Measurements from ENCODE around the gene MYCN.
A peak's percentile ranks its signal among the peaks of the same experiment; 100 is the strongest.
"Not testable (repeated sequence)": the region's sequence is repeated elsewhere in the genome, so short reads cannot be mapped to it uniquely, and the experiment has no call there.

The MYCN gene

DNA sequence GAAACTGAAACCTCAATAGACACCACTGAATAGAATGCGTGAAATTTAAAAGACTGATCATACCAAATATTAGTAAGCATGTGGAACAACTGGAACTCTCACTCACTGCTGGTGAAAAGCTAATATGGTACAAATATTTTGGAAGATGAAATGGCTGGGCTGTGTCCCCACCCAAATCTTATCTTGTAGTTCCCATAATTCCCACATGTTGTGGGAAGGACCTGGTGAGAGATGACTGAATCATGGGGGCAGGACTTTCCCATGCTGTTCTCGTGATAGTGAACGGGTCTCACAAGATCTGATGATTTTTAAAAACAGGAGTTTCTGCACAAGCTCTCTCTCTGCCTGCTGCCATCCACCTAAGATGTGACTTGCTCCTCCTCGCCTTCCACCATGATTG is 32.0 kb upstream of the MYCN start:
- DNase-seq = no peak

DNA sequence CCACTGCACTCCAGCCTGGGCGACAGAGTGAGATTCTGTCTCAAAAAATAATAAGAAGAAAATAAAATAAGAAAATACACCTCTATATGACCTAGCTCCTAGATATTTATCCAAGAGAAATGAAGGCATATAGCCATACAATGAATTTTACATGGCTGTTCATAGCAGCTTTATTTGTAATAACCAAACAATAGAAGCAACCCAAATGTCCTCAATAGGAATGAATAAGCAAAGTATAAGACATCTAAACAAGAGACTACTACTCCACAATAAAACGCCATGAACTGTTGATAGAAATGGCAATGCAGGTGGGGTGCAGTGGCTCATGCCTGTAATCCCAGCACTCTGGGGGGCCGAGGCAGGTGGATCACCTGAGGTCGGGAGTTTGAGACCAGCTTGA is 31.2 kb upstream of the MYCN start:
- no peak for DNase-seq

DNA sequence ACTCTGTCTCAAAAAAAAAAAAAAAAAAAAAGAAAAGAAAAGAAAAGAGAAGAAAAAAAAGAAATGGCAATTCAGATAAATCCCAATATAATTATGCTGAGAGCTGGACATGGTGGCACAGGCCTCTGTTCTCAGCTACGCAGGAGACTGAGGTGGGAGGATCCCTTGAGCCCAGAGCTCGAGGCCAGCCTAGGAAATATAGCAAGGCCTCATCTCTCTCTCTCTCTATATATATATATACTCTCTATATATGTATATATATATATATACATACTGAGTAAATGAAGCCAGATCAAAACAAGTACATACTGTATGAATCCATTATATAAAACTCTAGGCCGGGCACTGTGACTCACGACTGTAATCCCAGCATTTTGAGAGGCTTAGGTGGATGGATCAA is 30.6 kb upstream of the MYCN start:
- no peak for DNase-seq

DNA sequence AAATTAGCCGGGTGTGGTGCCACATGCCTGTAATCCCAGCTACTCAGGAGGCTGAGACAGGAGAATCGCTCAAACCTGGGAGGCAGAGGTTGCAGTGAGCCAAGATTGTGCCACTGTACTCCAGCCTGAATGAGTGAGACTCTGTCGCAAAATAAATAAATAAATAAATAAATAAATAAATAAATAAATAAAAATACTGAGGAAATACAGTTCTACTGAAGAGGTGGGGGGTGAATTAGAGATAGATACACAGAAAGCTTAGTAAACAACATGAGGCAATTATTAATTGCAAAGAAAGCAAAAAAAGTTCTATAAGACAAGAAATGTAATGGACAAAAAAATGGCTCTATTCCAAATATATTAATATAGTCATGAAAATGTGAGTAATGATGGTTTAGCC is 29.1 kb upstream of the MYCN start:
- DNase-seq = not testable (repeated sequence)

DNA sequence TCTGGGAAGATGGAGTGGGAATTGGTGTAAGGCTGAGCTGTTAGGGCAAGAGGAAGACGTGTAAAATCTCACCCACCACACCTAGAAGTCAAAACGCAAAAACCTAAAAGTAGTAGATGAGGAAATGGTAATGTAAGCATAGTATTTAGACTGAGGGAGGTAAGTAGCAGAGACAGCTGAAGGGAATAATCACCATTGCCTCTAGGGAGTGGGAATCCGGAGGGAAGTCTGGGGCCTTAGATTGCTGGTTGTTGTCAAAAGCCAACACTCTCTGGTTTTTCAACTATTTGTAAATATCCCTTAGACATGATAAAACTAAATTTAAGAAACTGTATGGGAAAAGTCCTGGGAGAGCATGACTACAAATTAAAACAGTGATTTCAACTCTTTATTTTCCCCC is 28.7 kb upstream of the MYCN start:
- no peak for DNase-seq

DNA sequence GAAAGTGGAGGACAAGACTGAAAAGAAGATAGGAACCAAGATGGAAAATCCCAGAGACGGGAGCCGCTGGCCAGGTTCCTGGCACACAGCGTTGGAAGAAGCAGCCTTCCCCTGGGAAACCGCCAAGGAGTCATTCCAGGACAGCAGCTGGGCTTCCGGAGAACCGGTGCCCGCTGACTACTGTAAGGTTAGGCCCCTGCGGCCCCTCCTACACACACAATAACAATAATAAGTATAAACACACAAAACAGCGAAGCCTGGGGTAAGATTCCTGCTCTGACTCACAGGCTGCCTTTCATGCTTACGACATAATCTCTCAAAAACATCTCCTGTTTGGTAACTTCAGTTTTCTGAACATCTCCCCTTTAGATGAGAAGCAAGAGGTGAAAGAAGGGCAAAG is 28.1 kb upstream of the MYCN start:
- DNase-seq = no peak

DNA sequence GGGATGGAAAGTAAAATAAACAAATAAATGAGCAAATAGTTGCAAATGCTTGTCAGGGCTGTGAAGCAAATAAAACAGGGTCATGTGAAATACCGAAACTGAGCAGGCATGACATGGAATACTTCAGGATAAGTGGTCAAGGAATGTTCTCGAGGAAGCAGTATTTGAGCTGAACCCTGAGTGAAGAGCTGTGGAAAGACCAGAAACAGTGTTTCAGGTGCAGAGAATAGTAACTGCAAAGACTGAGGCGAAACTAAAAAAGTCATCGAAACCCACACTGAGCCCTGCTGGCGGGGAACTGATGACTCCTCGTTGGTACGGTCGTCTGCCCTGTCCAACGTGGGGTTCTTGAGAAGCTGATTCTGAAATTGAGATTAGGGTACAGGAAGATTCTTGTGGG is 27.2 kb upstream of the MYCN start:
- DNase-seq = no peak

DNA sequence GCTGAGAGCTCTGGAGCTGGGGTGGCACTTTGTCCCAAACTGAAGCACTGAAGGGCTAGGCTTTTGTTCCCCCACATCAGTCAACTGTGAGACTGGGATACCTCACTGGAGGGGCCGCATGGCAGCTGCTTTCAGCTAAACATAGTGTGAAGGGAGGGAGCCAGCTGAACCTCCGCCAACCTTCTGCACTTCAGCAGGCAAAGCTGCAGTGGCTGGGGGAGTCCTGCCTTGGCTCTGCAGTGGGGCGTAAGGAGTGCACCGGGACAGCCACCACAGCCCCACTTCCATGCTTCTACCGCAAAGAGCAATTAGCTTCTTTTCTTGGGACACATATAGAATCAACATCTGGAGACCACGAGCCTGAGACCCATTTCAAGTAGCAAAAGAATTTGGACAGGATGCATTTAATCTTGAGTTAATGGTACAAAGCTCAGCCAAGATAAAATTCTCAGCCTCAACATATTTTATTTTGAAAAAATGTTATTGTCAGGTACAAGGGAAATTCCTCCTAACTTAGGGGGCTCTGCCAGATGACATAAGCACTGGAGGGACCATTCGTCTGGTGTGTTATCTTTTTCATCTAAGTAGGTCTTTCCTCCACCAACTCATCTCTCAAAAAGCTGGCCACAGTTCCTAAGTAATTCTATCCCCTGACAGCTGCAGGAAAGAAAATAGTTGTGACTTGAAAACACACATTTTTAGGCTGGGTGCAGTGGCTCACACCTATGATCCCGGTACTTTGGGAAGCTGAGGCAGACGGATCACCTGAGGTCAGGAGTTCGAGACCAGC is 25.6 kb upstream of the MYCN start:
- DNase-seq = peak; percentile 72

DNA sequence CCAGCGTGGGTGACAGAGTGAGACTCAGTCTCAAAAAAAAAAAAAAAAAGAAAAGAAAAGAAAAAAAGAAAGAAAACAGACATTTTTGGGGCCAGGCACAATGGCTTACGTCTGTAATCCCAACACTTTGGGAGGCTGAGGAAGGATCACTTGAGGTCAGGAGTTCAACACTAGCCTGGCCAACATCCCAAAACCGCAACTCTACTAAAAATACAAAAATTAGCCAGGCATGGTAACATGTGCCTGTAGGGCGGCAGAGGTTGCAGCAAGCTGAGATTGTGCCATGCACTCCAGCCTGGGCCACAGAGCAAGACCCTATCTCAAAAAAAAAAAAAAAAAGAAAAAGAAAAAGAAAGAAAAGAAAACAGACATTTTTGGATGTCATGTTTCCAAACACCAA is 24.8 kb upstream of the MYCN start:
- DNase-seq = not testable (repeated sequence)

DNA sequence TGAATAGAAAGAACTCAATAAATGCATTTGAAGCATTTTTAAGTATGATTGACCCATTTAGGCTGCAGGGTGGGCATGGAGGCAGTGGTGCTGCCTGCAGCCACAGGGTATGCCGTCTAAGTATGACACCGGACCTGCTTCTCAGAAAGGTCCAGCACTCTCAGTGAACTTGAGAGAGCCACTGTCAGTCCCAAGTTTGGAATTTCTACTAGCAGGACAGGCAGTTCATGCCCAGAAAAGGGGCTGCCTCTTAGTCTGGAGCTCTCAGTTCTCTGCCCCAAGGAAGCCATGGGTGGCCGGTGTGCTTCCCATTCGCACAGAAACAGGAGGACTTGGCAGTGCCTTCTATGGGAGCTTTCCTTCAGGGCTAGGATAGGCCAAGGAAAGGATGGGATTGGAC is 24.0 kb upstream of the MYCN start:
- DNase-seq = no peak

DNA sequence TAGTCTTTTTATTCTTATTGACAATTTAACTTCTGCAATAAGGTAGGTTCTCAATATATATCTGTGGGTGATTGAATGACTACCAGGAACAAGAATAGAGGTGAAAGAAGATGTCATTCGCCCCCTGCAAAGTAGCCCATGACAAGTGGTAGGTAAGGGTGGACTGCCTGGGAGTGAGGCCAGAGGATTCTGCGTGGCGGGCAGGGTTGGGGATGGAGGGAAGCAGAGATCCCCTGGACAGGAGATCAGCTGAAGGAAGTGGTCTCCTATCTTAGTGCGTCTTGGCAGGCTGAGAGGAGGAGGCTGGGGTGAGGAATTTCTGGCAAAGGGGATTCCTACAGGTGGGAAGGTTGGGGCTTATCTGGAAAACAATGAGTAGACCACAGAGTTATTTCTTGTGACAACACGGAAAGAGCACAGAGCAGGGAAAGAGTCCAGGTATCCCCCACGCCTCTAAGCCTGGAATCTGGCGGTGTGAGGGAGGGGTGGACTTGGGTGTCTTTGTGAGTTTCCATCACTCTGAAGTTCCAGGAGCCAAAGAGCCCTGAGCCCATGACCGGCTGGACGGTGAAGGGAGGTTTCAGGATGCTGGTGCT is 21.5 kb upstream of the MYCN start:
- no peak for DNase-seq

DNA sequence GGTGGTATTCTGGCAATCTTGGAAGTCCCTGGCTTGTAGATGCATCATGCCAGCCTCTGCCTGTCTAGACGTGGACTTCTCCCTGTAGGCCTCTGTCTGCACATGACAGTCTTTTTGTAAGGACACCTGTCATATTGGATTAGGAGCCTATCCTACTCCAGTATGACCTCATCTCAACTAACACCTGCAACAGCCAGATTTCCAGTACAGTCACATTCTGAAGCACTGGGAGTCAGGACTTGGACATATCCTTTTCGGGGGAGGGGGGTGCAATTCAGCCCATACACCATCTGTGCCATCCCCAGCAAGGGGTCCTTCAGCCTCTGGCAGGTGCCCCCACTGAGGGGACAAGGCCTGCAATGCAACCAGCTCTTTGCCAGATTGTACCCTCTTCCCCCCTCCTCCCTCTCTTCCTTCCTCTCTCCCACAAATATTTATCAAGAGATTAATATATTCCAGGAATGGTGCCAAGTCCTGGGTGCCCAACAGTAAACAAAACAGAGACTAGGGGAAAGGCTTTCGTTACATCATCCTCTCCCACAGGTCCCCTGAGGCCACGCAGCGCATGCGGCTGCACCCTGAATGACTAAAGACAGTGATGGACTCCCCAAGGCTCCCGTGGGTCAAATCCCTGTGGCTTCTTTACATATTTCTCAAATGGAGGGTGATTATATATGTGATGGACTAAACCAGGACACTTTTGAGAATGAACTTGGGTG is 20.5 kb upstream of the MYCN start:
- no peak for DNase-seq

DNA sequence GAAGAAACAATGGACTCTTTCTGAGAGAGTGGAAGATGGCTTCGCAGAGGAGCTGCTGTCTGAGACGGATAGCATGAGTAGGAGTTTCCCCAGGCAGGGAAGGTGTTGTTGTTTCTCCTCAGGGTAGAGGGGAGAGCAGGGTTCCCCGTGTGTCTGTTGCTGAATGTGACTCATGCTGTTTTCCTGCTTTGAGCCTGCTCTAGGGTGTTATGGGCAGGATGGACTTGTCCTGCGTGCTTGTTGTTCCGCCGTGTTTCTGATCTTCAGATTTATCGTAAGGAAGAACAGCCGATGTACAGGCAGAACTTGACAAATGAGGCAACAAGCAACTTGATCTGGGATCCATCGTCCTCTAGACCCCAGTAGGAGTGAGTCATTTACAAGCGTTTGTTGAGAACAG is 19.7 kb upstream of the MYCN start:
- no peak for DNase-seq

DNA sequence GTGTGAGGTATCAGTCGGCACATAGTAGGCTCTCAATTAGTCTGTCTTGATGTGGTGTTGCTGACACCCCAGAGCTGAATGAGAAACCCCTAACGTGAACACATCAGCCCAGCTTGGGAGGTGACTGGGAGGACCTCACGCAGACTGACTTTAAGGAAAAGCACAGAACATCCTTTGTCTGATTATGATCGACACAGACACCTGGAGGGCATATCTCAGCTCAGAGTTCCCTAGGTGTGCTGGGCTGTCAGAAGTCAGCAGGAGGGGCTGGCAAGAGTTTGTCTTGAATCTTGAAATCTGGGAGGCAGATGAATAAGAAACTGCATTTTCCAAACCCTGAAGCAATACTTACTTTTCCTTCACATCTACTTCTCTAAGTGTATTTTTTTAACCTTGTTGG is 16.8 kb upstream of the MYCN start:
- no peak for DNase-seq

DNA sequence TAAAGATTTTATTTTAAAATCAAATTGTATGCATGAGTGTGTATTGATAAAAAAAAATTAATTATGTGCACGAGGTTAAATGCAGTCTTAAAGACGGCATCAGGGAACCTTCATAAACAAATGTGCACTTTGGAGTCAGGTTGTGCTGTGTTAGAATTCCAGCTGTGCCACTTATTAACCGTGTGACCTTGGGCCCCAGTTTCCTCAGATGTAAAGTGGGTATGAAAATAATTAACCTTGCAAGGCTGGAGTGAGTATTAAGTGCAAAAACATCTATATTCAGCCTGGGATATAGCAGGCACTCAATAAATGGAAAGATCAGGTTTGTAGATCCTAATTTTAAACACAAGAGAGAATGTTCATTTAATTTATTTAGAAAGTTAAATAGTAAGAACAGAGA is 14.5 kb upstream of the MYCN start:
- DNase-seq = no peak

DNA sequence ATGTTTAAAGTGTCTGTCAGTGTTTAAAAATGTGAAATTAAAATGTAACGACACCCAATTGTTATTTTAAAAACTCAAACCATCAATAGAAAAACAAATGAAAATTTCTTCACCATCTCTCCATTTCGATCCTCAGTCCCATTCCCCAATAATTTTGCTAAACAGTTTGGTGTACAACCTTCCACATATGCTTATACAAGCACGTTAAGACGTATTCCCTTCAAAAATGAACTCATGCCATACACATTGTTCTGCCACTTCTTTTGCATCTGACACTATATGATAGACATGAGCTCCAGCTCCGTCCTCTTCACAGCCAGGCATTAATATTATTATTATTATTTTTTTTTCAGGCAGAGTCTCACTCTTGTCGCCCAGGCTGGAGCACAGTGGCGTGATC is 14.1 kb upstream of the MYCN start:
- no peak for DNase-seq

DNA sequence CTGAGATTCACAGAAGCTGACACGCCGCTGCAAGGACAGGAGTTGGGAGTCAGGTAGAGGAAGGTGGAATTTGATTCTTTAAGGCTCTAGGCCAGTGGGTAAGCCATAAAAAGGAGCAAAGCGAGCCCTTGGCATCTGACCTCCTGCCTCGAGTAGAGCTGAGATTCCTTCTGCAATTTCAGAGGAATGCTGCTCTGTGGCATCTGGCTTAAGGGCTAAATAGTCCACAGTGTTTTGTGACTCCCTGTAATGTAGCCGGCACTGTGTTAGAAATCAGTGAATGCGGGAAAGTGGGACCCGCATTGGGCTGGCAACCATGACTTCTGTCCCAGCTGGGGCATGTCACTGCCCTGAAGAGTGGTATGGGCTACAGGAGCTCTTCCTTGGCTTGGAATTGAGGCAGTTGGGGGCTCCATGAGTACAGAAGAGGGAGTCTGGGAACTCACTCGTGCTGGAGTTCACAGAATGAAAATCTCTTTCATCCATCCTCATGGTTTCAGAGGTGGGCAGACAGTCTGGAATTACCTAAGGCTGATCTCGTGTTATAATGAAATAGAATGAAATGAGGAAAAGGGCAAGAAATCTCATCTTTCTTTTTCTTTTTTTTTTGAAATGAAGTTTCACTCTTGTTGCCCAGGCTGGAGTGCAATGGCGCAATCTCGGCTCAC is 12.7 kb upstream of the MYCN start:
- DNase-seq = no peak

DNA sequence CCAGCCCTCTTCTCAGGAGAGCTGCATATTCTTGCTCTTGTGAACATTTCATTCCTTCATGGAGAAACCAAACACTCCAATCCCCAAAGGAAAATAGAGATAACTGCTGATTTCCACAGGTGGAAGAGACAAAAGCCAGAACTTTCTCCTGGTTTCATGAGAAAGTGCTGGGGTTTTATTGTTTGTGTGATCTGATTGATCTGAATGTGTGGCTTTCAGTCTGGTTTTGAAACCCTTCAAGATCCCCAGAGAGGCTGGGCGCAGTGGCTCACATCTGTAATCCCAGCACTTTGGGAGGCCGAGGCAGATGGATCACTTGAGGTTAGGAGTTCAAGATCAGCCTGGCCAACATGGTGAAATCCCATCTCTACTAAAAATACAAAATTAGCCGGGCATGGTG is 11.3 kb upstream of the MYCN start:
- DNase-seq = not testable (repeated sequence)

DNA sequence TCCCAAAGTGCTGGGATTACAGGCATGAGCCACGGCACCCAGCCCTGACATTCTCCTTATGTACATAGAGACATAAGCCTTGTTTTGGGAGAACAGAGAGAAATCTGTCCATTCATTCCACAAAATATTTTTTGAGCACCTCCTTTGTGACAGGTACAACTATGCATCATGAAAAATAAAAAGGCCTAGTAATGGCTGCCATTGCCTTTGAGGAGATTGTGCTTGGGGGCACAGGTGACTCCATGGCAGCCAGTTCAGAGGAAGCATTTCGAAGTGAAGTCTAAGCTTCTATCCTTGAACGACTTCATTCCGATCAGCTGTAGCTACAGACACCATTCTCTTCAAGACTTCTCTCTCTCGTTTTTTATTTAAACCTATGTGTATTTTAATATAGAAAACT is 10.5 kb upstream of the MYCN start:
- DNase-seq = no peak

DNA sequence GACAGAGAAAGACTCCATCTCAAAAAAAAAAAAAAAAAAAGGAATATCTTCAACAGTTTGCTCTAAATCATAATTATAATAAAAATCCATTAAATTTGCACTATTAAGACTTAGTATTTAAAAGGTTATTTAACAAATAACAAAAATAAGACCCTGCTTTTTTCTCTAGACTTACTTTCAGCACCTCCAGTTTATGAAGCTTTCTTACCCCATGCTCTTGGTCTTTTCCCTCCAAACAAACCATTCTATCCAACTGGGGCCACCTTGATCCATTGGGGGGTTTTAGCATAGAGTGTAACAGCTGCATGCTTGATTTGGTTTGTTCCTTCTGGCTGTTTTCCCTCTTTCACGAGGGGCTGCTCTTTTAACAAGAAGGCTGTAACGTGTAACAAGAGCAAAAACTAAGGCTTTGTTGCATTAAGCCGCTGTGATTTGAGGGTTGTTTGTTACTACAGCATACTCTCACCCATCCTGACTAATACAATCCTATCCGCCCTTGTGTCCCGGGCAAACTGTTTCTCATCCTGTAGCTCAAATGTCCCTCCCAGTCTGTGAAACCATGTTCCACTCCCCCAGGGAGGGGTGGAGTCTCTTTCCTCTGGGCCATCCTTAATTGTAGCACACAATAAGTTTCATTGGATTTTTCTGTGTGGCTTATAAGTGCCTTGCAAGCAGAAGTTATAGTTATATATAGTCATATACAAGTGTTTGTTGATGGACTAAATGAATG is 9.6 kb upstream of the MYCN start:
- DNase-seq = no peak

DNA sequence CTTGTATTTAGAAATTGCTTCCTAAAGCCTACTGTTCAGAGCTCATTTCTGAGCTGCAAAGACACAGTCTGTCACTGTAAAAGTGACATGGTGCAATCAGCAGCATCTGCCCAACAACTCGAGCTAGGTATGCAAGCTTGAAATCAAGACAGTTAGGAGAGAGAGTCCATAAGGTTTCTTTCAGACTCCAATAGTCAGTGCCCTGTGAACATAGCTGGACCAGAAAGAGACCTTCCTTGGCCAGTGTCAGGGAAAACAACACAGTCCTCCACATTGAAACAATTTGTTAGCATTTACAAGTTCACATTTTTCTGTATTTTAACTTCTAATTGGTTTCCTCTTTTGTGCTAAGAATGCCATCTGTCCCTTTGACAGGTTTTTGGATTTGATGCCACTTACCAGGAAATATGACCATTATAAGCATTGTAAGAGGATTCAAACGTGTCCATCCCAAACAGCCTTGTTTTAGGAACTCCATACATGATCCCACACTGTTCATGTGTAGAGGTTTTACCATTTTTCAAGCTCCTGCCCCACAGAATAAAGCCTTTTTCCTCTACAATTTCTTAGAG is 8.9 kb upstream of the MYCN start:
- no peak for DNase-seq

DNA sequence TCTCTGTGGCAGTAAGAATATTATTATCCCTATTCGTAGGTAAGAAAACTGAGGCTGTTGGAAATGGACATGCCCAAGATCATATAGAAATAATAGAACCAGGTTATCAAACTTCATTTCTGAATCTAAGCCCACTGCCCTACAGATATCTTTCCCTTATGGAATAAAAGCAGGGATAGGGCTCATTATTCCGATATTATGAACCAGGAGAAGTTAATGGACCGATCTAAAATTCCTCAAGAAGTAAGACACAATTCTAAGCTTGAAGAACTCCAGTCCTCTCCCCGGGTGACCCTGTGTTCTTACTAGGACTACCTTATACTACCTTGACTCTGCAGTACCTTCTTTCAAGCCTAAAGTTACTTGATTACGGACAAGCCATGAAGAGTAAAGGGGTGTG is 8.4 kb upstream of the MYCN start:
- DNase-seq = no peak

Data from left hindlimb (tissue), 1 donor.